BJ (cell line): ENCODE results near the gene DPYSL5. TPM values are rescaled to one million over a fixed set of nuclear protein-coding genes. Genes with fewer than 3 reads are reported as not detected.

ENCODE experiments used
- CTCF ChIA-PET: fragments of 350-600 bp; formaldehyde crosslinking; extraction: SDS; loops from one replicate; lab custom pipeline; 2021; ENCODE audit warnings: antibody characterized with exemption, inconsistent platforms; lab: Yijun Ruan, JAX
- POLR2A ChIA-PET: fragments of 300-600 bp; sonication (Branson Sonifier 250); formaldehyde crosslinking; extraction: SDS; loops from one replicate; lab custom pipeline; 2021; ENCODE audit warnings: antibody characterized with exemption; lab: Charles Lee
- DNase-seq: peaks from one replicate; pipeline ENCODE4 v3.0.0-alpha.2; 2011; ENCODE audit warnings: low read depth
- H3K27me3 ChIP-seq: 2 replicates; pipeline ENCODE4 v1.6.0; 2011; ENCODE audit warnings: low read length; ENCODE audit not compliant: control insufficient read depth, insufficient read depth
- H3K36me3 ChIP-seq: 2 replicates; pipeline ENCODE4 v1.5.1; 2011; ENCODE audit warnings: low read length; ENCODE audit not compliant: control insufficient read depth, insufficient read depth
- H3K4me3 ChIP-seq: 2 replicates; pipeline ENCODE4 v1.5.1; 2011; ENCODE audit warnings: low read depth, mild to moderate bottlenecking, control low read depth, low read length
- CTCF ChIP-seq: IDR thresholded peaks from 2 replicates; pipeline ENCODE4 v1.5.1; 2011; ENCODE audit warnings: low read depth, mild to moderate bottlenecking, control low read depth, inconsistent platforms, low read length, moderate library complexity; ENCODE audit not compliant: insufficient read depth
- polyA plus RNA-seq: library from polyadenylated mRNA; depleted of rRNA; stranded (reverse); fragments of >200 nt; gene quantifications from 2 replicates; pipeline ENCODE4 v1.2.3, GENCODE V29; 2011

DPYSL5 gene
- polyA plus RNA-seq, 1 experiment: not detected

GRCh38 chr2:26852405-26853306 lies 4.7 kb downstream of the DPYSL5 start:
- Histone ChIP-seq H3K36me3 (no peaks in the 10 kb centered on the region), H3K27me3 (peaks cover 33% of the 10 kb centered on the region), H3K4me3 (no peak overlapping the region)
- no peak for DNase-seq
- no peak for TF ChIP-seq CTCF
- ChIA-PET POLR2A (no interaction called here), CTCF (interaction anchor here (0.6 to 1.1 kb wide), 3 partner anchors 70 to 164 kb away, joined by 3 to 4 read pairs (median 3); no protein-coding TSS in a partner anchor)

GRCh38 chr2:26853751-26854150 lies 5.8 kb downstream of the DPYSL5 start:
- ChIA-PET CTCF (interaction anchor here (0.7 to 4.2 kb wide), 5 partner anchors 8 to 163 kb away, joined by 3 to 23 read pairs (median 5); no protein-coding TSS in a partner anchor), POLR2A (no interaction called here)
- Histone ChIP-seq H3K4me3 (no peak overlapping the region), H3K27me3 (peaks cover 29% of the 10 kb centered on the region), H3K36me3 (no peaks in the 10 kb centered on the region)
- no peak for TF ChIP-seq CTCF
- no peak for DNase-seq

GRCh38 chr2:26854283-26854827 lies 6.4 kb downstream of the DPYSL5 start:
- no peak for TF ChIP-seq CTCF
- H3K4me3 ChIP-seq: no peak overlapping the region
- peaks cover 23% of the 10 kb centered on the region for H3K27me3 ChIP-seq
- ChIA-PET POLR2A (no interaction called here), CTCF (interaction anchor here (0.8 to 4.2 kb wide), 4 partner anchors 9 to 162 kb away, joined by 4 to 23 read pairs (median 5); no protein-coding TSS in a partner anchor)
- DNase-seq: no peak
- no peaks in the 10 kb centered on the region for H3K36me3 ChIP-seq

GRCh38 chr2:26855466-26855865 lies 7.5 kb downstream of the DPYSL5 start:
- CTCF ChIA-PET: interaction anchor here (4.2 kb wide), 1 partner anchor 10 kb away, joined by 23 read pairs; no protein-coding TSS in a partner anchor
- H3K36me3 ChIP-seq: no peaks in the 10 kb centered on the region
- POLR2A ChIA-PET: no interaction called here

More at GRCh38 chr2:26855466-26855865, 7.5 kb downstream of the DPYSL5 start:
- no peak for DNase-seq
- no peak overlapping the region for H3K4me3 ChIP-seq
- TF ChIP-seq CTCF: no peak
- H3K27me3 ChIP-seq: peaks cover 19% of the 10 kb centered on the region
